IPS-18c (cell line): ENCODE measurements around the gene SLC25A21.

Experiments
- H3K4me3 ChIP-seq: 2 replicates; pipeline ENCODE4 v1.7.0; 2013; ENCODE audit warnings: low read depth, mild to moderate bottlenecking, low read length, moderate library complexity; ENCODE audit not compliant: insufficient read depth
- H3K9me3 ChIP-seq: one replicate; pipeline ENCODE4 v1.6.1; 2013; ENCODE audit warnings: mild to moderate bottlenecking, low read length, moderate library complexity; ENCODE audit not compliant: control insufficient read depth, insufficient read depth

The SLC25A21 gene

GRCh38 chr14:37122919-37123639 is 49.3 kb downstream of the SLC25A21 start:
- no peak overlapping the region for H3K4me3 ChIP-seq

DNA sequence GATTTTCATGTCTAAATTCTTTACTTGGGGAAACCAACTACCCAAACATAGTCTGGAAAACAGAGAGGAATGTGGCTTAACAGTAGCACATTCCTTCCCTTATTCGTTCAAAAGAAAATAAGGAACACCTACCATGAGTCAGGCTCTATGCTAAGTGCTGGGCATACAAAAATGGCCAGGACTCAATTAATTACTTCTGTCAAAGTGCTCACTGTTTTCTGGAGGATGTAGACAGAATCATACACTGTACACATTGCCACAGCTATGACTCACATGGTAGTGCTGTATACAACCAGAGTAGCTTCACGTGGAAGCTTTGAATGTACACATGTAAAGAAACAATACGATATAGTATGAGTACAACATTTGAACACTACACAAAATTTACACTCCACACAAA is 50.1 kb downstream of the SLC25A21 start:
- H3K4me3 ChIP-seq: no peak overlapping the region
- H3K9me3 ChIP-seq: no peaks in the 10 kb centered on the region

More at GRCh38 chr14:37122919-37123639, 49.3 kb downstream of the SLC25A21 start:
- no peaks in the 10 kb centered on the region for H3K9me3 ChIP-seq

- H3K9me3 ChIP-seq: no peaks in the 10 kb centered on the region
- H3K4me3 ChIP-seq: no peak overlapping the region
Measured at GRCh38 chr14:37118673-37119366, 53.6 kb downstream of the SLC25A21 start.

DNA sequence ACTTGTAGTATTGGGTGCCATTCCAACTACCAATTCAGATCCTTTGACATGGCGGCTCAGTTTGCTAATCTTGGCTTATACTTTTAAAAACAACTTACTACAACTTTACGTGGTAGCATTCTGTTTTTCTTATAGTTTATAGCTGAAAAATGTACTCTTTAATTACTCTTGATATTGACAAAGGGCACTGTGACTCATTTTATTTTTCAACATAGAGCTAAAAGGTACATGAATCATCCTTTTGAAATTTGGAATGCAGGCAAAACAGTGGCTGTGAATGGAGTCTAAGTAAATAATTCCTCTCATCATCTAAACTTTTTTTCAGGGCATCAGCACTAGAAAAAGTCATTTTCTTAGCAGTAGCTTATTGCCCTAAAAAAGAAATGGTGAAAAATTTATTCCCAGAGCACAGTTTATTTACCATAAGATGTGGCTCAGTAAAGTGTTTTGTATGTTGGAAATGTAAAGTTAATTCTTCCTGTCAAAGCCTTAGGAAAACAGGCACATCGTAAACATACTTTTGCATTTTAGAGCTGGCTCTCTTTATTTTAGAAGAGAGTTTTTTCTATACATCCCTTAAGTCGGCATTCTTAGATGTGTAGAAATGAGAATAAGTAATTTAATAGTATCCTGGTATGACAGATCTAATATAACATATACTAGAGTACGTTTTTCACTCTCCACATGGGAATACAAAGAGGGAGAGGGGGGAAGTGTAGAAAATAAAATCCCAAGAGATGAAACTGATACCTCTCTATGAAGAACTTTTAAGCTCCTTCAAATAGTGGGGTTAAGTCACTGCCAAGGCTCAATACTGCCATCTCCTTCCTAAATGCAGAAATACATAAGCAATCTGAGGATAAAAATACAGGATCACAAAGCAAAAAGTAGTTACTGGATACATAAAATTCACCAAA is 55.2 kb downstream of the SLC25A21 start:
- Histone ChIP-seq H3K4me3 (no peak overlapping the region), H3K9me3 (no peaks in the 10 kb centered on the region)

- Histone ChIP-seq H3K9me3 (no peaks in the 10 kb centered on the region), H3K4me3 (no peak overlapping the region)
Measured at GRCh38 chr14:37115406-37115805, 57.0 kb downstream of the SLC25A21 start.

DNA sequence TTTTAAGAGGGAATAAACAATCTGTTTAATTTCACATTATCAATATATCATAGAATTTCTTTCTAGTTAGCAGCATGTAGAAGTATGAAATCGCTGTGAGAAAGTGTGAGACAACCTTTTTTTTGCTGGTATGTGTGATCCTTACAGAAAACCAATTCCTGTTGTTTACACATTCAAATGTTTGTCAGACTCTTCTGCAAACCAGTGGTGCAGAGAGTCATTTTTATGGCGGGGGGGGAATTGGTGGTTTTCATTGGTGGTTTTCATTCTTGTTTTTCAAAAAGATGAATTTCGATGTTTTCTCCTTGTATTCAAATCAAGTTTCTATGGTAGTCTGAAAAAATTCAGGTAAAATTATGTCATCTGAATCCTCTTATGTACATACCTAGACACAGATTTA is 57.8 kb downstream of the SLC25A21 start:
- H3K9me3 ChIP-seq: no peaks in the 10 kb centered on the region
- H3K4me3 ChIP-seq: no peak overlapping the region

- Histone ChIP-seq H3K9me3 (no peaks in the 10 kb centered on the region), H3K4me3 (no peak overlapping the region)
Measured at GRCh38 chr14:37114002-37114401, 58.4 kb downstream of the SLC25A21 start.

DNA sequence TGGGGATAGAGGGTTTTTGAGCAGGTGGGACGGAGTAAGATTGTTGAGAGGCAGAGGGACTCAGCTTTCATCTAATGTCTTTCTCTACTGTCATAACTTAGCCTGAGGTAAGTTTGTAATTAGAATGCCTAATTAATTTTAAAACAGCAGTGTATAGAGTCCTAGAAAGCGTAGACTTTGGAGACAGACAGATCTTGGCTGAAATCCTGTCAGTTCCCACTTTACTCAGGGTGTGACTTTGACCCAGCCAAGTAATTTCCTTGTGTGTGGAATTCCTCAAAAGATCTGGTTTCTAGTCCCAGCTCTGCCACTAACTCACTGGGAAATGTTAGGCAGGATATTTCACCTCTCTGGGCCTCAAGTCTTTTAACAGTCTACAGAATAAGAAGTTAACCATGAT is 74.3 kb downstream of the SLC25A21 start:
- H3K4me3 ChIP-seq: no peak overlapping the region
- no peaks in the 10 kb centered on the region for H3K9me3 ChIP-seq

DNA sequence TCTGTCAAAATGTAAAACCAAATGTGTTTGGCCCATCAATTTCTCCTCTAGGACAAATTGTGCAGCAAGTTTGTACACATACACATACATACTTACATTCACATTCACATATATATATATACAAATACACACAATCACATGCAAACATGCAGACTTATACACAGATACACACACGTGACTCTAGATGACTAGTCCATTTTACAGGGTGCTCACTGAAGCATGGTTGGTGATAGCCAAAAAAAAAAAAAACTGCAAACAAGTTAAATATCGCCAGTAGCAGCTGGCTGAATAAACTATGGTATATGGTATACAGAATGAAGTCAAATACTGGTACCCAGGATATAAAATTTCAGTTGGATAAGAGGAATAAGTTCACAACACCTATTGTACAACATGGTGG is 77.9 kb downstream of the SLC25A21 start:
- H3K9me3 ChIP-seq: no peaks in the 10 kb centered on the region
- no peak overlapping the region for H3K4me3 ChIP-seq

- H3K9me3 ChIP-seq: no peaks in the 10 kb centered on the region
- no peak overlapping the region for H3K4me3 ChIP-seq
Measured at GRCh38 chr14:37093364-37093763, 79.0 kb downstream of the SLC25A21 start.

DNA sequence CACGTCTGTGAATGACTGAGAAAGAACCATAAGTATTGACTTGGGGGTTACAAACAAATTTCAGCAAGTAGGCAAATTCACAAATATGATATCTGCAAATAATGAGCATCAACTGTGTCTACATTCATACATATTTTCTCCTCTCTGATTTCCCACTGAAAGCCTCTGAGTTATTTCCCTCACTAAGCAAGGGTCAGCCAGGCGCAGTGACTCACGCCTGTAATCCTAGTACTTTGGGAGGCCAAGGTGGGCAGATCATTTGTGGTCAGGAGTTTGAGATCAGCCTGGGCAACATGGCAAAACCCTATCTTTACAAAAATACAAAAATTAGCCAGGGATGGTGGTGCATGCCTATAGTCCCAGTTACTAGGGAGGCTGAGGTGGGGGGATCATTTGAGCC is 80.8 kb downstream of the SLC25A21 start:
- no peaks in the 10 kb centered on the region for H3K9me3 ChIP-seq
- no peak overlapping the region for H3K4me3 ChIP-seq

- no peak overlapping the region for H3K4me3 ChIP-seq
Measured at GRCh38 chr14:37090026-37090425, 82.4 kb downstream of the SLC25A21 start.

DNA sequence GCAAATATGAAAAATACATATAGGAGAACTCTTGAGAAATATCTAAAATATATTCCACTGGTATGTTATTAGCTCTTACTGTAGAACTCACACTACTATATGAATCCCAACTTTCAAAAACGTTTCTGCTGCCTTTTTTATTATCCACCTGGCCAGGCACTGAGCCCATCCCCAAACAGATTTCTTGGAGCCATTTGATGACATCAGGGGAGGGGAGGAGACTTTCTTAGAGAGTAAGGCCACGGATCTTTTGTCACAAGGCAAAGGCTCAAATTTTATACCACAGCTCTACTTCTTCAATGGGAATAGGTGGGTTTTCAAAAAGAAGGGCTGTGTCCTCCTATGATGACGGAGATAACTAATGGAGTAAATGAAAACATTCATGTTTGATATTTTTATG is 83.0 kb downstream of the SLC25A21 start:
- Histone ChIP-seq H3K4me3 (no peak overlapping the region), H3K9me3 (no peaks in the 10 kb centered on the region)

More at GRCh38 chr14:37090026-37090425, 82.4 kb downstream of the SLC25A21 start:
- H3K9me3 ChIP-seq: no peaks in the 10 kb centered on the region

- Histone ChIP-seq H3K9me3 (no peaks in the 10 kb centered on the region), H3K4me3 (no peak overlapping the region)
Measured at GRCh38 chr14:37088356-37089215, 83.8 kb downstream of the SLC25A21 start.

GRCh38 chr14:37087520-37087919 is 84.9 kb downstream of the SLC25A21 start:
- Histone ChIP-seq H3K4me3 (no peak overlapping the region), H3K9me3 (no peaks in the 10 kb centered on the region)

DNA sequence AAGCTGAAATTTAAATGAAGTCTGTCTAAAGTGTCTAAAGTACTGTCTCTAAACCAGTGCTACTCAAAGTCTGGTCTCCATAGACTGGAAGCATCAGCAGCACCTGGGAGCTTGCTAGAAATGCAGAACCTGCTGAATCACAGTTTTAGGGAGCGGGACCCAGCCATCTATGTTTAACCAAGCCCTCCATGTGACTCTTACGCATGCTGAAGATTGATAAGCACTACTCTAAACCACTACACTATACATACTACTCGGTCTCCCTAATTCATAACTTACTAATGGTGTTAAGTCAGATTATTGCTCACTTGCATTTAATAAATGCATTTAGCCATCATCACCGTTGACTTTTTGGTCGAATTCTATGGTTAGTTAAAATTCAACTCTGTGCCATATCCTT is 88.8 kb downstream of the SLC25A21 start:
- Histone ChIP-seq H3K4me3 (no peak overlapping the region), H3K9me3 (no peaks in the 10 kb centered on the region)

DNA sequence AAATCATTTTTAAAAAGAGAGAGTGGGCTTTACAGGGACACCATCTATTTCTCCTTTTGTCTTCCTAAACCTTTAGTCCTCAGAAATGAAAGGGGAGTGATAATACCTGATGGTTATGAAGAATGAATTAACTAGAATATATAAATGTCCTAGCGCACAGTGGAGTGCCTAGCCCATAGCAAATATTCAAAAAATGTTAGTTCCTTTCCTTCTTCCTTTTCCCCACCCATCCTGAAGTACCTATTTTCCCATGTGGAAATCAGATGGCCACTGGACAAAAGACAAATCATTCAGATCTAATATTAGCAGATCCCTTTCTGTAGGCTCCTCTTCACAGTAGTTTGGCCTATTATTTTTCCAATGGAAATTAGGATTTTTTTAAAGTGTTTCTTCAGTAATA is 90.0 kb downstream of the SLC25A21 start:
- Histone ChIP-seq H3K4me3 (no peak overlapping the region), H3K9me3 (no peaks in the 10 kb centered on the region)
